ENCODE results near the gene SFMBT2. TPM values are rescaled to one million over a fixed set of nuclear protein-coding genes. Genes with fewer than 3 reads are reported as not detected.

Gene SFMBT2
- total RNA-seq, 4 donors from 2014 or later = 2.6 to 26.4 (median 4.5) TPM

- Histone ChIP-seq H3K4me1 (no peaks in the 10 kb centered on the region), H3K27me3 (no peaks in the 10 kb centered on the region), H3K36me3 (no peaks in the 10 kb centered on the region), H3K27ac (no peak overlapping the region), H3K9me3 (no peaks in the 10 kb centered on the region), H3K4me3 (no peak overlapping the region)
- DNase-seq = no peak
- TF ChIP-seq, protein P1, sequence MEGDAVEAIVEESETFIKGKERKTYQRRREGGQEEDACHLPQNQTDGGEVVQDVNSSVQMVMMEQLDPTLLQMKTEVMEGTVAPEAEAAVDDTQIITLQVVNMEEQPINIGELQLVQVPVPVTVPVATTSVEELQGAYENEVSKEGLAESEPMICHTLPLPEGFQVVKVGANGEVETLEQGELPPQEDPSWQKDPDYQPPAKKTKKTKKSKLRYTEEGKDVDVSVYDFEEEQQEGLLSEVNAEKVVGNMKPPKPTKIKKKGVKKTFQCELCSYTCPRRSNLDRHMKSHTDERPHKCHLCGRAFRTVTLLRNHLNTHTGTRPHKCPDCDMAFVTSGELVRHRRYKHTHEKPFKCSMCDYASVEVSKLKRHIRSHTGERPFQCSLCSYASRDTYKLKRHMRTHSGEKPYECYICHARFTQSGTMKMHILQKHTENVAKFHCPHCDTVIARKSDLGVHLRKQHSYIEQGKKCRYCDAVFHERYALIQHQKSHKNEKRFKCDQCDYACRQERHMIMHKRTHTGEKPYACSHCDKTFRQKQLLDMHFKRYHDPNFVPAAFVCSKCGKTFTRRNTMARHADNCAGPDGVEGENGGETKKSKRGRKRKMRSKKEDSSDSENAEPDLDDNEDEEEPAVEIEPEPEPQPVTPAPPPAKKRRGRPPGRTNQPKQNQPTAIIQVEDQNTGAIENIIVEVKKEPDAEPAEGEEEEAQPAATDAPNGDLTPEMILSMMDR (IDR thresholded peaks at IDR 0.05) = no peak
- no peak for TF ChIP-seq POLR2A (IDR thresholded peaks at IDR 0.05)
Measured at GRCh38 chr10:7119325-7120015, 291.4 kb downstream of the SFMBT2 start.

GRCh38 chr10:7117806-7118674, 292.8 kb downstream of the SFMBT2 start:
- no peak for DNase-seq
- Histone ChIP-seq H3K4me1 (no peaks in the 10 kb centered on the region), H3K9me3 (no peaks in the 10 kb centered on the region), H3K27ac (no peak overlapping the region), H3K27me3 (no peaks in the 10 kb centered on the region), H3K36me3 (no peaks in the 10 kb centered on the region), H3K4me3 (no peak overlapping the region)
- TF ChIP-seq, protein P1 (IDR thresholded peaks at IDR 0.05) = no peak
- TF ChIP-seq POLR2A (IDR thresholded peaks at IDR 0.05) = no peak

- Histone ChIP-seq H3K27ac (no peak overlapping the region), H3K27me3 (no peaks in the 10 kb centered on the region), H3K4me1 (no peaks in the 10 kb centered on the region), H3K9me3 (no peaks in the 10 kb centered on the region), H3K36me3 (no peaks in the 10 kb centered on the region), H3K4me3 (no peak overlapping the region)
- DNase-seq = no peak
- TF ChIP-seq, protein P1 (IDR thresholded peaks at IDR 0.05) = no peak
- TF ChIP-seq POLR2A (IDR thresholded peaks at IDR 0.05) = no peak
Measured at GRCh38 chr10:7117177-7117799, 293.5 kb downstream of the SFMBT2 start.

DNA sequence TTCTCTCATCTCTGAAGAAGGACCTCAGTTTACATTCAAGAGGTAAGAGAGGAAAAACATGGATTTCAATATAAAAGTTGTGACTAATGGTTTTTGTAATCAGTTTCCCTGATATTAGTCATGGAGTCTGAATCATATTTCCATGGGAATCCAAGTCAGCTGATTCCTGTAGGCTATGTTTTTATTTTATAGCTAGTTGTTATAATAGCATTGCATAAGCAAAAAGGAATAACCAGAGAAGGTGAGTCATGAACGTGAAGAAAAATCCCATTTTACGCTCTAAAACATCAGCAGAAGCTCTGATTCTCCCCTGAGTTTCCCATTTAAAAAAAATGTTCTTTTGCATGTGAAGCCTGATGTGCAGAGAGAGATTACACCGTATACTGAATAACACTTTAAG, 299.3 kb downstream of the SFMBT2 start:
- no peak for TF ChIP-seq POLR2A (IDR thresholded peaks at IDR 0.05)
- TF ChIP-seq, protein P1 (IDR thresholded peaks at IDR 0.05) = no peak
- H3K27me3 ChIP-seq = no peaks in the 10 kb centered on the region
- no peak for DNase-seq
- H3K36me3 ChIP-seq = no peaks in the 10 kb centered on the region
- H3K4me1 ChIP-seq = no peaks in the 10 kb centered on the region
- no peak overlapping the region for H3K27ac ChIP-seq
- peaks cover 0 to 2% (median 0%) of the 10 kb centered on the region in 4 donors for H3K9me3 ChIP-seq
- no peak overlapping the region for H3K4me3 ChIP-seq

- H3K4me3 ChIP-seq = no peak overlapping the region
- TF ChIP-seq POLR2A (IDR thresholded peaks at IDR 0.05) = no peak
- TF ChIP-seq, protein P1 (IDR thresholded peaks at IDR 0.05) = no peak
- peaks cover 0 to 2% (median 0%) of the 10 kb centered on the region in 4 donors for H3K9me3 ChIP-seq
- H3K27me3 ChIP-seq = no peaks in the 10 kb centered on the region
- no peak for DNase-seq
- no peaks in the 10 kb centered on the region for H3K4me1 ChIP-seq
- H3K36me3 ChIP-seq = no peaks in the 10 kb centered on the region
- H3K27ac ChIP-seq = no peak overlapping the region
Measured at GRCh38 chr10:7111089-7111488, 299.7 kb downstream of the SFMBT2 start.

Small RNA genes lying within 50 kb of the gene (small RNA-seq; reads per million reads assigned to genes)
- 0 reads per million in 2 donors for gene AL590095.2
- 0 reads per million in 2 donors for gene COX6CP17
